Gastrocnemius medialis (tissue), 4 donors: Measurements from ENCODE around the gene BAHCC1.

ENCODE experiments used
- POLR2A ChIP-seq, 2 donors: fragments of 450-650 bp; IDR thresholded peaks; one replicate each; pipeline ENCODE4 v1.6.1; 2017; ENCODE audit warnings: antibody characterized with exemption in 2 of 2, mild to moderate bottlenecking in 2 of 2, moderate library complexity in 2 of 2
- TF ChIP-seq, protein P1 (sequence below), 5 experiments: fragments of 450-650 bp in 3 of 5; fragments of 200-600 bp in 2 of 5; sonication (generic) in 2 of 5; IDR thresholded peaks in 4 of 5; conservative IDR thresholded peaks in 1 of 5; 1 replicate in 4 of 5; 2 replicates in 1 of 5; pipeline ENCODE4 v1.5.1; 2016 to 2019; ENCODE audit warnings: antibody characterized with exemption in 5 of 5, mild to moderate bottlenecking in 3 of 5, moderate library complexity in 3 of 5

DNA sequence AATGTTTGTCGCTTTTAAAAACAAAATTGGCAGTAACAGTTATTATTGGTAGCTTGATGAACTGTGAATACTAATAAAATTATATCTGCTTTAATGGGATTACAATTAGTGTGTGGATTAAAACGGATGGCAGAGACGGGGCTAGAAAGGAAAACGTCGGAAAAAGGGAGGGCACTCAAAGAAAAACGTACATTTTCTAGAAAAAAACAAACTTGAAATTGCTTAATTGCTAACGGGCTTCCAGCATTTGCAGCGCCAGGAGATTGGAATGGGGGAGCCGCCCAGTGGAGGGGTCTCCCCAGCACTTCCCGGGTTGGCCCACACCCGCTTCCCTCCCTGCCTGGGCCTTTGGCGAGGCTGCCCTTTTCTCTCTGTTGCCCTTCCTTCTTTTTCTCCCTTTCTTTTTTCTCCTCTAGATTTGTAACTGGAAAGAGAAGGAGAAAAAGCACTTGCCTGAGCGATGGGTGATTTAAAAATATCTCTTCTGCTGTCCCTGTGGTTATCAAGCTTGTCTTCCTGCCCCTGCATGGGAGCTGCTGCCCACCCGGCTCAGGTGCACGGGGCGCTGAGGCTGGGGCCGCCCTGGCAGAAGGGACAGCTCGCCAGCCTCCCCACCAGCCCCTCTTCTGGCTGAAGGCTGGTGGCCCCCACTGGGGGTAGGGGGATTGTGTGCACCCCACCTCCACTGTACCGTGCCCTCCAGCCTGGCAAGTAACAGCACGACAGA lies 5.9 kb downstream of the BAHCC1 start:
- TF ChIP-seq, protein P1, sequence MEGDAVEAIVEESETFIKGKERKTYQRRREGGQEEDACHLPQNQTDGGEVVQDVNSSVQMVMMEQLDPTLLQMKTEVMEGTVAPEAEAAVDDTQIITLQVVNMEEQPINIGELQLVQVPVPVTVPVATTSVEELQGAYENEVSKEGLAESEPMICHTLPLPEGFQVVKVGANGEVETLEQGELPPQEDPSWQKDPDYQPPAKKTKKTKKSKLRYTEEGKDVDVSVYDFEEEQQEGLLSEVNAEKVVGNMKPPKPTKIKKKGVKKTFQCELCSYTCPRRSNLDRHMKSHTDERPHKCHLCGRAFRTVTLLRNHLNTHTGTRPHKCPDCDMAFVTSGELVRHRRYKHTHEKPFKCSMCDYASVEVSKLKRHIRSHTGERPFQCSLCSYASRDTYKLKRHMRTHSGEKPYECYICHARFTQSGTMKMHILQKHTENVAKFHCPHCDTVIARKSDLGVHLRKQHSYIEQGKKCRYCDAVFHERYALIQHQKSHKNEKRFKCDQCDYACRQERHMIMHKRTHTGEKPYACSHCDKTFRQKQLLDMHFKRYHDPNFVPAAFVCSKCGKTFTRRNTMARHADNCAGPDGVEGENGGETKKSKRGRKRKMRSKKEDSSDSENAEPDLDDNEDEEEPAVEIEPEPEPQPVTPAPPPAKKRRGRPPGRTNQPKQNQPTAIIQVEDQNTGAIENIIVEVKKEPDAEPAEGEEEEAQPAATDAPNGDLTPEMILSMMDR (IDR thresholded peaks at IDR 0.05 in 4 of 5, conservative IDR thresholded peaks at IDR 0.05 in 1 of 5), result no peak
- TF ChIP-seq POLR2A (IDR thresholded peaks at IDR 0.05), result no peak
